ENCODE results near the gene TMC1. TPM values are rescaled to one million over a fixed set of nuclear protein-coding genes. Genes with fewer than 3 reads are reported as not detected.

Gene TMC1
- total and polyA plus RNA-seq, 9 donors, result 0.12 to 1.4 (median 0.48) TPM

GRCh38 chr9:72755836-72756235 is 234.4 kb downstream of the TMC1 start:
- Histone ChIP-seq H3K4me1 (ENCODE audit: insufficient read depth) (no peaks in the 10 kb centered on the region), H3K27ac (no peak overlapping the region), H3K9me3 (no peaks in the 10 kb centered on the region), H3K4me3 (no peak overlapping the region), H3K36me3 (no peaks in the 10 kb centered on the region), H3K27me3 (no peaks in the 10 kb centered on the region)
- no peak for TF ChIP-seq POLR2A (IDR thresholded peaks at IDR 0.05)
- no peak for TF ChIP-seq CTCF (IDR thresholded peaks at IDR 0.05)
- TF ChIP-seq EP300 (IDR thresholded peaks at IDR 0.05), result no peak
- no peak for DNase-seq
- intact Hi-C loops (cut with DNase I), result loop anchor here in 1 of 4 donors (10.0 kb wide), 1 partner anchor 471 kb away; no protein-coding TSS in a partner anchor
- 94 to 95% (median 94%) methylated on average over 2 of the region's 2 CpGs for WGBS, 3 donors

GRCh38 chr9:72758944-72759343 is 237.5 kb downstream of the TMC1 start:
- Histone ChIP-seq H3K4me3 (no peak overlapping the region), H3K27ac (no peak overlapping the region), H3K4me1 (ENCODE audit: insufficient read depth) (no peaks in the 10 kb centered on the region), H3K9me3 (no peaks in the 10 kb centered on the region), H3K36me3 (no peaks in the 10 kb centered on the region), H3K27me3 (no peaks in the 10 kb centered on the region)
- TF ChIP-seq CTCF (IDR thresholded peaks at IDR 0.05) (no peak), POLR2A (IDR thresholded peaks at IDR 0.05) (no peak), EP300 (IDR thresholded peaks at IDR 0.05) (no peak)
- intact Hi-C loops (cut with DNase I), result loop anchor here in 1 of 4 donors (10.0 kb wide), 1 partner anchor 474 kb away; no protein-coding TSS in a partner anchor
- WGBS, 3 donors, result 94 to 95% (median 94%) methylated on average over 4 of the region's 4 CpGs
- DNase-seq, result no peak

- Histone ChIP-seq H3K27ac (no peak overlapping the region), H3K36me3 (no peaks in the 10 kb centered on the region), H3K27me3 (no peaks in the 10 kb centered on the region), H3K4me3 (no peak overlapping the region), H3K9me3 (no peaks in the 10 kb centered on the region), H3K4me1 (ENCODE audit: insufficient read depth) (no peaks in the 10 kb centered on the region)
- no peak for DNase-seq
- 83 to 85% (median 84%) methylated on average over 2 of the region's 2 CpGs for WGBS, 3 donors
- intact Hi-C loops (cut with DNase I), result no loop called here
- TF ChIP-seq EP300 (IDR thresholded peaks at IDR 0.05), result no peak
- TF ChIP-seq POLR2A (IDR thresholded peaks at IDR 0.05), result no peak
- TF ChIP-seq CTCF (IDR thresholded peaks at IDR 0.05), result no peak
Measured at GRCh38 chr9:72763022-72763421, 241.6 kb downstream of the TMC1 start.

GRCh38 chr9:72769546-72769945 is 248.1 kb downstream of the TMC1 start:
- Histone ChIP-seq H3K4me1 (ENCODE audit: insufficient read depth) (no peaks in the 10 kb centered on the region), H3K27me3 (no peaks in the 10 kb centered on the region), H3K27ac (no peak overlapping the region), H3K4me3 (no peak overlapping the region), H3K9me3 (no peaks in the 10 kb centered on the region), H3K36me3 (no peaks in the 10 kb centered on the region)
- intact Hi-C loops (cut with DNase I), result no loop called here
- TF ChIP-seq POLR2A (IDR thresholded peaks at IDR 0.05) (no peak), EP300 (IDR thresholded peaks at IDR 0.05) (no peak), CTCF (IDR thresholded peaks at IDR 0.05) (no peak)
- 70 to 77% (median 75%) methylated on average over 5 of the region's 5 CpGs for WGBS, 3 donors
- no peak for DNase-seq

Measured in ovary (tissue), 9 donors.